Kidney glomerular epithelial cell (primary cell): ENCODE data around the gene PILRA.
"Not testable (repeated sequence)": the region's sequence is repeated elsewhere in the genome, so short reads cannot be mapped to it uniquely, and the experiment has no call there.

Experiments used
- DNase-seq: peaks from one replicate; lab custom pipeline; 2025; lab: John Stamatoyannopoulos, UW

Gene PILRA

GRCh38 chr7:100380196-100380595 is 6.9 kb downstream of the PILRA start:
- no peak for DNase-seq

GRCh38 chr7:100381531-100382233 is 8.4 kb downstream of the PILRA start:
- DNase-seq, result not testable (repeated sequence)

GRCh38 chr7:100382234-100382853 is 9.1 kb downstream of the PILRA start:
- DNase-seq, result not testable (repeated sequence)

GRCh38 chr7:100384628-100385294 is 11.5 kb downstream of the PILRA start:
- no peak for DNase-seq

GRCh38 chr7:100386940-100387339 is 13.7 kb downstream of the PILRA start:
- no peak for DNase-seq

- no peak for DNase-seq
These were observed 14.4 kb downstream of the PILRA start for GRCh38 chr7:100387695-100388094.

- no peak for DNase-seq
These were observed 16.3 kb downstream of the PILRA start for GRCh38 chr7:100389437-100390088.

- DNase-seq, result no peak
These were observed 17.2 kb downstream of the PILRA start for GRCh38 chr7:100390286-100391009.

- no peak for DNase-seq
These were observed 20.1 kb downstream of the PILRA start for GRCh38 chr7:100393233-100393905.

- DNase-seq, result no peak
These were observed 20.8 kb downstream of the PILRA start for GRCh38 chr7:100394077-100394476.

GRCh38 chr7:100396421-100396982 is 23.2 kb downstream of the PILRA start:
- DNase-seq, result no peak

- no peak for DNase-seq
These were observed 24.2 kb downstream of the PILRA start for GRCh38 chr7:100397315-100398081.

GRCh38 chr7:100398239-100398638 is 25.0 kb downstream of the PILRA start:
- no peak for DNase-seq

GRCh38 chr7:100400041-100400440 is 26.8 kb downstream of the PILRA start:
- no peak for DNase-seq

GRCh38 chr7:100400656-100401055 is 27.4 kb downstream of the PILRA start:
- DNase-seq, result no peak

- no peak for DNase-seq
These were observed 28.5 kb downstream of the PILRA start for GRCh38 chr7:100401811-100402210.

GRCh38 chr7:100402241-100402640 is 29.0 kb downstream of the PILRA start:
- DNase-seq, result no peak

GRCh38 chr7:100406767-100407166 is 33.5 kb downstream of the PILRA start:
- DNase-seq, result peak; percentile 68

- peak; percentile 53 for DNase-seq
These were observed 34.2 kb downstream of the PILRA start for GRCh38 chr7:100407285-100408180.
